H9 (cell line): Measurements from ENCODE around the gene FOXG1. TPM values are rescaled to one million over a fixed set of nuclear protein-coding genes. Genes with fewer than 3 reads are reported as not detected.

Experiments
- DNase-seq: peaks from one replicate; pipeline ENCODE4 v3.0.0-alpha.2; 2017
- H2AFZ ChIP-seq: one replicate; pipeline ENCODE4 v1.6.1; 2013; ENCODE audit warnings: mild to moderate bottlenecking, low read length, control low read depth, moderate library complexity
- H2AK5ac ChIP-seq: 2 replicates; pipeline ENCODE4 v1.6.1; 2013; ENCODE audit warnings: low read length, control low read depth, mixed read lengths; ENCODE audit not compliant: insufficient read length
- H2BK120ac ChIP-seq: one replicate; pipeline ENCODE4 v1.6.1; 2013; ENCODE audit warnings: low read depth, mild to moderate bottlenecking, low read length, control low read depth, inconsistent platforms; ENCODE audit not compliant: poor library complexity, severe bottlenecking
- H2BK12ac ChIP-seq: 2 replicates; pipeline ENCODE4 v1.6.1; 2013; ENCODE audit warnings: low read length, control low read depth, mixed read lengths, low read depth; ENCODE audit not compliant: insufficient read length
- H2BK15ac ChIP-seq: 2 replicates; pipeline ENCODE4 v1.6.1; 2013; ENCODE audit warnings: low read depth, low read length, control low read depth
- H2BK20ac ChIP-seq: one replicate; pipeline ENCODE4 v1.6.1; 2013; ENCODE audit warnings: low read depth, mild to moderate bottlenecking, low read length, control low read depth, inconsistent platforms; ENCODE audit not compliant: poor library complexity, severe bottlenecking
- H2BK5ac ChIP-seq: 2 replicates; pipeline ENCODE4 v1.6.1; 2013; ENCODE audit warnings: low read length, control low read depth, mixed read lengths; ENCODE audit not compliant: insufficient read length
- H3K14ac ChIP-seq: 2 replicates; pipeline ENCODE4 v1.6.1; 2013; ENCODE audit warnings: low read length, control low read depth; ENCODE audit not compliant: insufficient read depth
- H3K18ac ChIP-seq: 2 replicates; pipeline ENCODE4 v1.6.1; 2013; ENCODE audit warnings: low read depth, mild to moderate bottlenecking, mixed read lengths, low read length, control low read depth; ENCODE audit not compliant: insufficient read length
- H3K23ac ChIP-seq: 2 replicates; pipeline ENCODE4 v1.6.1; 2013; ENCODE audit warnings: low read length, control low read depth, mixed read lengths, low read depth; ENCODE audit not compliant: insufficient read length
- H3K23me2 ChIP-seq: 2 replicates; pipeline ENCODE4 v1.6.1; 2013; ENCODE audit warnings: low read depth, mild to moderate bottlenecking, mixed read lengths, low read length, control low read depth; ENCODE audit not compliant: insufficient read length, poor library complexity, severe bottlenecking
- H3K27ac ChIP-seq: 2 replicates; pipeline ENCODE4 v1.5.1; 2013; ENCODE audit warnings: low read length, control low read depth, mixed read lengths, low read depth; ENCODE audit not compliant: insufficient read length
- H3K27me3 ChIP-seq: 2 replicates; pipeline ENCODE4 v1.6.1; 2013; ENCODE audit warnings: low read length, control low read depth, inconsistent platforms; ENCODE audit not compliant: insufficient read depth
- H3K4ac ChIP-seq: 2 replicates; pipeline ENCODE4 v1.6.1; 2013; ENCODE audit warnings: low read depth, mild to moderate bottlenecking, control low read depth, inconsistent platforms, low read length, moderate library complexity
- H3K4me1 ChIP-seq: 2 replicates; pipeline ENCODE4 v1.6.1; 2013; ENCODE audit warnings: low read length, control low read depth, inconsistent platforms; ENCODE audit not compliant: insufficient read depth
- H3K4me2 ChIP-seq: 2 replicates; pipeline ENCODE4 v1.6.1; 2013; ENCODE audit warnings: low read length, control low read depth, mixed read lengths; ENCODE audit not compliant: insufficient read length, insufficient read depth
- H3K56ac ChIP-seq: 2 replicates; pipeline ENCODE4 v1.6.1; 2013; ENCODE audit warnings: low read depth, mild to moderate bottlenecking, mixed read lengths, low read length, control low read depth; ENCODE audit not compliant: insufficient read length
- H3K79me1 ChIP-seq: 2 replicates; pipeline ENCODE4 v1.6.1; 2013; ENCODE audit warnings: low read depth, mild to moderate bottlenecking, moderate library complexity, low read length, control low read depth, inconsistent platforms; ENCODE audit not compliant: insufficient read depth, poor library complexity, severe bottlenecking
- H3K79me2 ChIP-seq: 2 replicates; pipeline ENCODE4 v1.6.1; 2013; ENCODE audit warnings: low read length, control low read depth, inconsistent platforms; ENCODE audit not compliant: insufficient read depth
- H3K9ac ChIP-seq: 2 replicates; pipeline ENCODE4 v1.6.1; 2013; ENCODE audit warnings: low read length, control low read depth, mixed read lengths; ENCODE audit not compliant: insufficient read length; ENCODE audit errors: extremely low read depth
- H3K9me3 ChIP-seq: one replicate; pipeline ENCODE4 v1.6.1; 2013; ENCODE audit warnings: low read depth, low read length, inconsistent platforms; ENCODE audit not compliant: control insufficient read depth
- H3T11ph ChIP-seq: one replicate; pipeline ENCODE4 v1.6.1; 2013; ENCODE audit warnings: mild to moderate bottlenecking, low read length, control low read depth, inconsistent platforms
- H4K20me1 ChIP-seq: one replicate; pipeline ENCODE4 v1.6.1; 2013; ENCODE audit not compliant: control insufficient read depth, insufficient read length, insufficient read depth
- H4K5ac ChIP-seq: 2 replicates; pipeline ENCODE4 v1.6.1; 2013; ENCODE audit warnings: low read depth, mild to moderate bottlenecking, mixed read lengths, low read length, control low read depth; ENCODE audit not compliant: insufficient read length
- H4K8ac ChIP-seq: replicated peaks from 2 replicates; pipeline ENCODE4 v1.6.1; 2013; ENCODE audit warnings: low read length, control low read depth, mixed read lengths, low read depth; ENCODE audit not compliant: insufficient read length
- H4K91ac ChIP-seq: 2 replicates; pipeline ENCODE4 v1.6.1; 2013; ENCODE audit warnings: low read depth, mild to moderate bottlenecking, moderate library complexity, mixed read lengths, low read length, control low read depth; ENCODE audit not compliant: insufficient read length
- H3K27ac Mint-ChIP-seq, 3 experiments: 2 replicates in 2 of 3; 3 replicates in 1 of 3; pipeline ENCODE4 v1.8.0; 2020 to 2021; ENCODE audit warnings: mixed read lengths in 3 of 3, mild to moderate bottlenecking in 1 of 3, moderate library complexity in 1 of 3
- H3K27me3 Mint-ChIP-seq: 2 replicates; pipeline ENCODE4 v1.8.0; 2021; ENCODE audit warnings: low read depth, mild to moderate bottlenecking, moderate library complexity, mixed read lengths
- H3K36me3 Mint-ChIP-seq, 3 experiments: 2 replicates in 2 of 3; 3 replicates in 1 of 3; pipeline ENCODE4 v1.8.0; 2020 to 2021; ENCODE audit warnings: low read depth in 3 of 3, mixed read lengths in 3 of 3; ENCODE audit not compliant: insufficient read depth in 1 of 3
- H3K4me1 Mint-ChIP-seq, 2 experiments: 2 replicates each; pipeline ENCODE4 v1.8.0; 2020; ENCODE audit warnings: mixed read lengths in 2 of 2
- H3K4me3 Mint-ChIP-seq, 2 experiments: 2 replicates in 1 of 2; 3 replicates in 1 of 2; pipeline ENCODE4 v1.8.0; 2020 to 2021; ENCODE audit warnings: mild to moderate bottlenecking in 2 of 2, mixed read lengths in 2 of 2, moderate library complexity in 1 of 2
- H3K9me3 Mint-ChIP-seq, 2 experiments: 2 replicates in 1 of 2; 3 replicates in 1 of 2; pipeline ENCODE4 v1.8.0; 2020; ENCODE audit warnings: mild to moderate bottlenecking in 2 of 2, mixed read lengths in 2 of 2, moderate library complexity in 1 of 2
- CTCF ChIP-seq: fragments of 200-600 bp; sonication (generic); conservative IDR thresholded peaks from 3 replicates; pipeline ENCODE4 v1.8.0; 2021; ENCODE audit warnings: antibody characterized with exemption, mild to moderate bottlenecking
- WGBS: extraction: QIAGEN DNeasy Blood & Tissue Kit; methylation state at CpG from one replicate; pipeline ENCODE4 v1.1.7; 2013; ENCODE audit warnings: missing lambda C conversion rate, low lambda C conversion rate, mixed read lengths; ENCODE audit not compliant: insufficient read length; ENCODE audit errors: extremely low coverage; 5-methylcytosine and 5-hydroxymethylcytosine counted together
- total RNA-seq: library from RNA; stranded (reverse); gene quantifications from 2 replicates; pipeline ENCODE4 v1.2.1, GENCODE V29; 2021

The FOXG1 gene
- total RNA-seq, 1 experiment from 2014 or later = 0.11 TPM

GRCh38 chr14:28782301-28782700 lies 15.7 kb downstream of the FOXG1 start:
- Histone ChIP-seq H3K4ac (no peak overlapping the region), H3K79me1 (no peaks in the 10 kb centered on the region), H4K91ac (no peak overlapping the region), H3K9ac (no peak overlapping the region), H3K4me1 (peaks cover 8% of the 10 kb centered on the region), H2BK5ac (no peak overlapping the region), H3K18ac (no peak overlapping the region), H2AK5ac (no peak overlapping the region), H2AFZ (no peak overlapping the region), H3K9me3 (no peaks in the 10 kb centered on the region), H2BK20ac (no peak overlapping the region), H3K23ac (no peak overlapping the region), H2BK120ac (no peak overlapping the region), H3K56ac (no peak overlapping the region), H3K27me3 (peaks cover 25% of the 10 kb centered on the region; the same call in 1 of the 2 replicates), H3K27ac (no peak overlapping the region), H3K4me2 (no peak overlapping the region), H4K8ac (no peak overlapping the region), H4K20me1 (no peaks in the 10 kb centered on the region), H2BK12ac (no peak overlapping the region), H3K23me2 (peaks cover 13% of the 10 kb centered on the region), H4K5ac (no peak overlapping the region), H3T11ph (no peak overlapping the region), H2BK15ac (no peak overlapping the region), H3K14ac (no peak overlapping the region), H3K79me2 (no peaks in the 10 kb centered on the region)
- Mint-ChIP-seq H3K27ac (no peak overlapping the region), H3K36me3 (peaks cover 0 to 6% (median 0%) of the 10 kb centered on the region in 3 experiments; a peak in 3 of 7 replicates), H3K4me1 (peaks cover 15 to 47% of the 10 kb centered on the region in 2 experiments), H3K9me3 (peaks cover 0 to 6% of the 10 kb centered on the region in 2 experiments; a peak in 2 of 5 replicates), H3K4me3 (no peak overlapping the region), H3K27me3 (peaks cover 100% of the 10 kb centered on the region)
- DNase-seq = no peak
- WGBS = no CpG with 5 or more reads among the region's 2 CpGs
- TF ChIP-seq CTCF = no peak
